ENCODE data around the gene NCAPH2. TPM values are rescaled to one million over a fixed set of nuclear protein-coding genes. Genes with fewer than 3 reads are reported as not detected.

Gene NCAPH2
- total and polyA plus RNA-seq, 2 of the 13 experiments (the other 11 are each of a cell fraction or from before 2014, with no cell fraction given): 28.1 to 64.4 TPM

- DNase-seq (ENCODE audit: low spot score) (no peak), ATAC-seq (peak; percentile 49), FAIRE-seq (no peak)
- CTCF ChIA-PET (ENCODE audit: low intra/inter-chr PET ratio, low total read pairs): no interaction called here
- H2AFZ ChIP-seq (ENCODE audit: low read length): no peak within 1 kb of the TSS
- intact Hi-C loops (cut with micrococcal nuclease; ENCODE audit: unreplicated experiment) (no loop called here), in situ Hi-C loops (cut with HindIII; ENCODE audit: extremely low pct_ligation_motif_present, low pct_unique_long_range_greater_than_20kb) (no loop called here)
- H3K4me3 ChIP-seq (replicated peaks in 1 of 3; ENCODE audit: insufficient read depth in 1 of 3, low read depth in 2 of 3, low read length in 3 of 3): peak within 1 kb of the TSS; percentile 8 to 64 (median 22); a peak in 5 of 6 replicates
- peaks cover 57% of the 10 kb centered on the region for H3K4me1 ChIP-seq (ENCODE audit: insufficient read depth, low read length)
- no TSS peak for BruUV-seq (replicated peaks)
- peak within 1 kb of the TSS; percentile 52 for H3K9ac ChIP-seq (ENCODE audit: insufficient read depth, low read depth, low read length)
- peak within 1 kb of the TSS; percentile 87 for H3K4me2 ChIP-seq (ENCODE audit: low read depth, low read length)
- no peaks in the 10 kb centered on the region for H3K9me3 ChIP-seq (ENCODE audit: low read length)
- 17% methylated on average over 8 of the region's 23 CpGs for WGBS (ENCODE audit: low lambda C conversion rate)
- no peaks in the 10 kb centered on the region for H3K79me2 ChIP-seq (ENCODE audit: insufficient read depth, low read length)
- no peaks in the 10 kb centered on the region; the same call in 1 of the 2 replicates for H4K20me1 ChIP-seq (ENCODE audit: insufficient read depth, low read length)
- H3K36me3 ChIP-seq (replicated peaks in 1 of 2; ENCODE audit: control insufficient read depth in 1 of 2, insufficient read depth in 2 of 2, low read length in 2 of 2): no peaks in the 10 kb centered on the region
- no peaks in the 10 kb centered on the region for H3K27me3 ChIP-seq (ENCODE audit: control insufficient read depth in 1 of 2, insufficient read depth in 2 of 2, low read length in 2 of 2)
- H3K27ac ChIP-seq (ENCODE audit: extremely low read length, insufficient read depth, low read length): peak within 1 kb of the TSS; percentile 30
- POLR2A ChIA-PET: interaction anchor here (1.1 to 2.2 kb wide), 7 partner anchors 9 to 96 kb away, joined by 3 to 12 read pairs (median 4); partner anchors contain the start of genes CHKB, LMF2, NCAPH2 and SBF1
- TF ChIP-seq ZNF263 (CRISPR knock-in tag; IDR thresholded peaks at IDR 0.05): no peak
- TF ChIP-seq KLF13 (CRISPR knock-in tag; IDR thresholded peaks at IDR 0.05): no peak
- TF ChIP-seq HMGXB3 (CRISPR knock-in tag; IDR thresholded peaks at IDR 0.05; ENCODE audit: borderline replicate concordance): 0 out of 2 replicates have a peak, but pooled peaks have one; percentile 43
- TF ChIP-seq ZBTB38 (CRISPR knock-in tag; IDR thresholded peaks at IDR 0.05): peak; percentile 16; the same call in 1 of the 2 replicates
- TF ChIP-seq, protein P1, sequence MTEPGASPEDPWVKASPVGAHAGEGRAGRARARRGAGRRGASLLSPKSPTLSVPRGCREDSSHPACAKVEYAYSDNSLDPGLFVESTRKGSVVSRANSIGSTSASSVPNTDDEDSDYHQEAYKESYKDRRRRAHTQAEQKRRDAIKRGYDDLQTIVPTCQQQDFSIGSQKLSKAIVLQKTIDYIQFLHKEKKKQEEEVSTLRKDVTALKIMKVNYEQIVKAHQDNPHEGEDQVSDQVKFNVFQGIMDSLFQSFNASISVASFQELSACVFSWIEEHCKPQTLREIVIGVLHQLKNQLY (CRISPR knock-in tag; IDR thresholded peaks at IDR 0.05): no peak
- TF ChIP-seq SP2 (CRISPR knock-in tag; IDR thresholded peaks at IDR 0.05): no peak
- TF ChIP-seq STAT5B (CRISPR knock-in tag; IDR thresholded peaks at IDR 0.05): no peak
- TF ChIP-seq GABPA (IDR thresholded peaks at IDR 0.05; ENCODE audit: low read depth, low read length): no peak
- TF ChIP-seq GABPA (CRISPR knock-in tag; IDR thresholded peaks at IDR 0.05; ENCODE audit: low read depth): peak; percentile 77
- TF ChIP-seq GLI4 (CRISPR knock-in tag; IDR thresholded peaks at IDR 0.05; ENCODE audit: borderline replicate concordance): no peak
- TF ChIP-seq ZSCAN30 (CRISPR knock-in tag; IDR thresholded peaks at IDR 0.05): no peak
- TF ChIP-seq DMAP1 (CRISPR knock-in tag; IDR thresholded peaks at IDR 0.05): peak; percentile 39; the same call in 1 of the 2 replicates
- 0 out of 2 replicates have a peak, but pooled peaks have one; percentile 23 for TF ChIP-seq FOSL2 (CRISPR knock-in tag; IDR thresholded peaks at IDR 0.05)
- 0 out of 2 replicates have a peak, but pooled peaks have one; percentile 24 for TF ChIP-seq TFDP1 (CRISPR knock-in tag; IDR thresholded peaks at IDR 0.05; ENCODE audit: borderline replicate concordance)
- TF ChIP-seq DRAP1 (CRISPR knock-in tag; IDR thresholded peaks at IDR 0.05): peak; percentile 12; the same call in 1 of the 2 replicates
- peak; percentile 26; the same call in 1 of the 2 replicates for TF ChIP-seq TBX2 (CRISPR knock-in tag; IDR thresholded peaks at IDR 0.05; ENCODE audit: borderline replicate concordance)
- TF ChIP-seq, protein P2, sequence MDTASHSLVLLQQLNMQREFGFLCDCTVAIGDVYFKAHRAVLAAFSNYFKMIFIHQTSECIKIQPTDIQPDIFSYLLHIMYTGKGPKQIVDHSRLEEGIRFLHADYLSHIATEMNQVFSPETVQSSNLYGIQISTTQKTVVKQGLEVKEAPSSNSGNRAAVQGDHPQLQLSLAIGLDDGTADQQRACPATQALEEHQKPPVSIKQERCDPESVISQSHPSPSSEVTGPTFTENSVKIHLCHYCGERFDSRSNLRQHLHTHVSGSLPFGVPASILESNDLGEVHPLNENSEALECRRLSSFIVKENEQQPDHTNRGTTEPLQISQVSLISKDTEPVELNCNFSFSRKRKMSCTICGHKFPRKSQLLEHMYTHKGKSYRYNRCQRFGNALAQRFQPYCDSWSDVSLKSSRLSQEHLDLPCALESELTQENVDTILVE (CRISPR knock-in tag; IDR thresholded peaks at IDR 0.05): 0 out of 2 replicates have a peak, but pooled peaks have one; percentile 21
These were observed 21.3 kb upstream of the NCAPH2 start, which contains the start of gene MIOX for GRCh38 chr22:50486561-50487289. MIOX (plus strand) TSS chr22:50486859; CDS start chr22:50486898, 39 bp downstream.

Data from HepG2 (cell line).